MM.1S (cell line): ENCODE results near the gene LCE1C.

Source experiments
- DNase-seq: peaks from one replicate; pipeline ENCODE4 v3.0.0-alpha.2; 2015
- H2AFZ ChIP-seq: fragments of 300-600 bp; sonication (generic); 2 replicates; pipeline ENCODE4 v1.6.0; 2016; ENCODE audit warnings: antibody characterized with exemption, low read length
- H3F3A ChIP-seq: fragments of 300-600 bp; sonication (generic); 2 replicates; pipeline ENCODE4 v1.6.1; 2016; ENCODE audit warnings: mild to moderate bottlenecking, antibody characterized with exemption, low read length, moderate library complexity, mixed read lengths; ENCODE audit not compliant: insufficient read depth
- H3K27ac ChIP-seq: fragments of 300-600 bp; sonication (generic); 2 replicates; pipeline ENCODE4 v1.5.1; 2016; ENCODE audit warnings: mild to moderate bottlenecking, low read length
- H3K27me3 ChIP-seq: fragments of 300-600 bp; sonication (generic); replicated peaks from 2 replicates; pipeline ENCODE4 v1.6.0; 2016; ENCODE audit warnings: low read length; ENCODE audit not compliant: insufficient read depth
- H3K36me3 ChIP-seq: fragments of 300-600 bp; sonication (generic); replicated peaks from 2 replicates; pipeline ENCODE4 v1.6.1; 2016; ENCODE audit warnings: mild to moderate bottlenecking, low read length, mixed read lengths; ENCODE audit not compliant: insufficient read depth
- H3K4me1 ChIP-seq: fragments of 300-600 bp; sonication (generic); 2 replicates; pipeline ENCODE4 v1.6.1; 2016; ENCODE audit warnings: low read length, mixed read lengths
- H3K4me2 ChIP-seq: fragments of 300-600 bp; sonication (generic); 2 replicates; pipeline ENCODE4 v1.6.0; 2016; ENCODE audit warnings: low read depth, low read length
- H3K4me3 ChIP-seq: fragments of 300-600 bp; sonication (generic); 2 replicates; pipeline ENCODE4 v1.5.1; 2016; ENCODE audit warnings: low read length, mixed read lengths
- H3K79me2 ChIP-seq: fragments of 300-600 bp; sonication (generic); 2 replicates; pipeline ENCODE4 v1.6.1; 2016; ENCODE audit warnings: mixed run types, low read length, mixed read lengths
- H3K9ac ChIP-seq: fragments of 300-600 bp; sonication (generic); 2 replicates; pipeline ENCODE4 v1.6.1; 2016; ENCODE audit warnings: low read length, mixed read lengths
- H3K9me2 ChIP-seq: fragments of 300-600 bp; sonication (generic); replicated peaks from 2 replicates; pipeline ENCODE4 v1.6.1; 2016; ENCODE audit warnings: mild to moderate bottlenecking, low read length, mixed read lengths; ENCODE audit not compliant: insufficient read depth
- H3K9me3 ChIP-seq: fragments of 300-600 bp; sonication (generic); replicated peaks from 2 replicates; pipeline ENCODE4 v1.6.1; 2016; ENCODE audit warnings: mild to moderate bottlenecking, low read length, mixed read lengths; ENCODE audit not compliant: insufficient read depth
- H4K20me1 ChIP-seq: fragments of 300-600 bp; sonication (generic); 2 replicates; pipeline ENCODE4 v1.6.1; 2016; ENCODE audit warnings: mild to moderate bottlenecking, low read length, moderate library complexity, mixed read lengths; ENCODE audit not compliant: insufficient read depth
- EZH2 ChIP-seq: fragments of 300-600 bp; sonication (generic); optimal IDR thresholded peaks from 2 replicates; pipeline ENCODE3; 2017; ENCODE audit warnings: low read depth, mild to moderate bottlenecking, antibody characterized with exemption, low read length, mixed read lengths
- EZH2phosphoT487 ChIP-seq: fragments of 300-600 bp; sonication (generic); IDR thresholded peaks from 2 replicates; pipeline ENCODE4 v1.6.1; 2018; ENCODE audit warnings: antibody characterized with exemption, low read length
- TF ChIP-seq, protein P1 (sequence below): fragments of 300-600 bp; sonication (generic); IDR thresholded peaks from 2 replicates; pipeline ENCODE4 v1.5.1; 2016; ENCODE audit warnings: antibody characterized with exemption, low read length, mixed read lengths

Gene LCE1C

DNA sequence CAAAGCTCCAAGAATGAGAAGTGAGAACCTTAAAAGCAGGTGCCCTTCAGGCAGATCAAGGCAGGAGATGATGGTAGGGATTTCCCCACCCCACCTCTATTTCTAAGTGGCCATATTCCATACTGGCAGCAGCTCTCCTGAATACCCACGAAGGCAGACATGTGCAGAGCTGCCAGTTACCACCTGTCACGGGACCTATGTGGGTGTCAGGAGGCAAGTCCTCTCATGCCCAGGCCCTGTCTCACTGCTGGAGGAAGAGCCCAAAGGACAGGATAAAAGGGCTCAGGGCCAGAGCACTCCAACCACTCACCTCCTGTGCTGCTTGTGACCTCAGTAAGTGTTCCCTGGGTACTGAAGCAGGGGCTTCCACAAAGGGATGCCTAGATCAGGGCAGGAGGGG is 4.6 kb upstream of the LCE1C start:
- Histone ChIP-seq H3K4me2 (no peak overlapping the region), H2AFZ (no peak overlapping the region), H3K36me3 (no peaks in the 10 kb centered on the region), H3F3A (no peaks in the 10 kb centered on the region), H3K9me2 (no peaks in the 10 kb centered on the region), H3K9ac (no peak overlapping the region), H3K27ac (no peak overlapping the region), H3K4me3 (no peak overlapping the region), H4K20me1 (no peaks in the 10 kb centered on the region), H3K4me1 (no peaks in the 10 kb centered on the region), H3K9me3 (no peaks in the 10 kb centered on the region), H3K27me3 (no peaks in the 10 kb centered on the region), H3K79me2 (no peaks in the 10 kb centered on the region)
- no peak for DNase-seq
- no peak for TF ChIP-seq EZH2phosphoT487
- no peak for TF ChIP-seq EZH2
- TF ChIP-seq, protein P1, sequence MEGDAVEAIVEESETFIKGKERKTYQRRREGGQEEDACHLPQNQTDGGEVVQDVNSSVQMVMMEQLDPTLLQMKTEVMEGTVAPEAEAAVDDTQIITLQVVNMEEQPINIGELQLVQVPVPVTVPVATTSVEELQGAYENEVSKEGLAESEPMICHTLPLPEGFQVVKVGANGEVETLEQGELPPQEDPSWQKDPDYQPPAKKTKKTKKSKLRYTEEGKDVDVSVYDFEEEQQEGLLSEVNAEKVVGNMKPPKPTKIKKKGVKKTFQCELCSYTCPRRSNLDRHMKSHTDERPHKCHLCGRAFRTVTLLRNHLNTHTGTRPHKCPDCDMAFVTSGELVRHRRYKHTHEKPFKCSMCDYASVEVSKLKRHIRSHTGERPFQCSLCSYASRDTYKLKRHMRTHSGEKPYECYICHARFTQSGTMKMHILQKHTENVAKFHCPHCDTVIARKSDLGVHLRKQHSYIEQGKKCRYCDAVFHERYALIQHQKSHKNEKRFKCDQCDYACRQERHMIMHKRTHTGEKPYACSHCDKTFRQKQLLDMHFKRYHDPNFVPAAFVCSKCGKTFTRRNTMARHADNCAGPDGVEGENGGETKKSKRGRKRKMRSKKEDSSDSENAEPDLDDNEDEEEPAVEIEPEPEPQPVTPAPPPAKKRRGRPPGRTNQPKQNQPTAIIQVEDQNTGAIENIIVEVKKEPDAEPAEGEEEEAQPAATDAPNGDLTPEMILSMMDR = no peak

DNA sequence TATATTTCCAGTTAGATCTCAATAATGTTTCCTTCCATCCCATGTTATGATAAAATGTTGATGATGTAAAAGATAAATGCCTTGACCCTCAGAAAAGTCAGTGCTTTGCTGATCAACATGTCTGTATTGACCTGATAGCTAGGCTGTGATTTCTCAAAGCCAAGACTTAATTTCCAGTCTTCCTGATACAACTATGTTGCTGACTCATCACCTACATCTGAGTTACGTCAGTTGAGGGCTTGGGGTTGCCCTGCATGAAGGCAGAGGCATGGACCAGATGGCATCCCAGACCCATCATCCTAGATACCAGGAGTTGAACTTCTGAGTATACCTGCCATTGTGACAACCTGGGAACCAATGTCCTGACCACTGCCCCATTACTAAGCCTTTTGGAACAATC is 5.1 kb downstream of the LCE1C start:
- Histone ChIP-seq H3K9ac (no peak overlapping the region), H3K27me3 (no peaks in the 10 kb centered on the region), H3K36me3 (no peaks in the 10 kb centered on the region), H3K4me3 (no peak overlapping the region), H3F3A (no peaks in the 10 kb centered on the region), H3K9me3 (no peaks in the 10 kb centered on the region), H2AFZ (no peak overlapping the region), H3K4me2 (no peak overlapping the region), H3K27ac (no peak overlapping the region), H3K4me1 (no peaks in the 10 kb centered on the region), H3K79me2 (no peaks in the 10 kb centered on the region), H4K20me1 (no peaks in the 10 kb centered on the region), H3K9me2 (no peaks in the 10 kb centered on the region)
- DNase-seq = no peak
- TF ChIP-seq, protein P1 = no peak
- TF ChIP-seq EZH2phosphoT487 = no peak
- TF ChIP-seq EZH2 = no peak

GRCh38 chr1:152796421-152796820 is 10.0 kb downstream of the LCE1C start, which contains the start of gene LCE1D:
LCE1D (plus strand) TSS chr1:152796721; CDS start chr1:152797795, 1,074 bp downstream.
- Histone ChIP-seq H4K20me1 (no peaks in the 10 kb centered on the region), H3K27me3 (no peaks in the 10 kb centered on the region), H3K27ac (no peak within 1 kb of the TSS), H3K9me2 (no peaks in the 10 kb centered on the region), H3K79me2 (no peaks in the 10 kb centered on the region), H2AFZ (no peak within 1 kb of the TSS), H3F3A (no peaks in the 10 kb centered on the region), H3K4me2 (no peak within 1 kb of the TSS), H3K9me3 (no peaks in the 10 kb centered on the region), H3K9ac (no peak within 1 kb of the TSS), H3K4me3 (no peak within 1 kb of the TSS), H3K4me1 (no peaks in the 10 kb centered on the region), H3K36me3 (no peaks in the 10 kb centered on the region)
- TF ChIP-seq, protein P1 = no peak
- DNase-seq = no peak
